ENCODE data around the gene SRA1.

The SRA1 gene

GRCh38 chr5:140570058-140570457 lies 12.8 kb upstream of the SRA1 start:
- DNase-seq (ENCODE audit: low read depth) = no peak

- no peak for DNase-seq (ENCODE audit: low read depth)
Measured at GRCh38 chr5:140569197-140569596, 11.9 kb upstream of the SRA1 start.

- DNase-seq (ENCODE audit: low read depth) = no peak
Measured at GRCh38 chr5:140568443-140569063, 11.3 kb upstream of the SRA1 start.

- no peak for DNase-seq (ENCODE audit: low read depth)
Measured at GRCh38 chr5:140567871-140568270, 10.6 kb upstream of the SRA1 start.

GRCh38 chr5:140567136-140567818 lies 10.0 kb upstream of the SRA1 start:
- no peak for DNase-seq (ENCODE audit: low read depth)

- no peak for DNase-seq (ENCODE audit: low read depth)
Measured at GRCh38 chr5:140566665-140567064, 9.4 kb upstream of the SRA1 start.

GRCh38 chr5:140565780-140566095 lies 8.5 kb upstream of the SRA1 start:
- no peak for DNase-seq (ENCODE audit: low read depth)

- DNase-seq (ENCODE audit: low read depth) = no peak
Measured at GRCh38 chr5:140565024-140565779, 7.9 kb upstream of the SRA1 start.

GRCh38 chr5:140564196-140565023 lies 7.1 kb upstream of the SRA1 start, which contains the start of the genes APBB3 and SLC35A4:
Gene APBB3 (minus strand): TSS chr5:140564598. CDS start chr5:140564245, 353 bp downstream.
Gene SLC35A4 (plus strand): TSS chr5:140564828. CDS start chr5:140567170, 2,342 bp downstream.
- peak; percentile 98 for DNase-seq (ENCODE audit: low read depth)

GRCh38 chr5:140563596-140563995 lies 6.3 kb upstream of the SRA1 start:
- no peak for DNase-seq (ENCODE audit: low read depth)

GRCh38 chr5:140561753-140562523 lies 4.7 kb upstream of the SRA1 start:
- no peak for DNase-seq (ENCODE audit: low read depth)

- DNase-seq (ENCODE audit: low read depth) = no peak
Measured at GRCh38 chr5:140560227-140560626, 3.0 kb upstream of the SRA1 start.

- DNase-seq (ENCODE audit: low read depth) = no peak
Measured at GRCh38 chr5:140558542-140558941, 1.3 kb upstream of the SRA1 start.

GRCh38 chr5:140557965-140558364 lies 692 bp upstream of the SRA1 start:
- DNase-seq (ENCODE audit: low read depth) = no peak

GRCh38 chr5:140556438-140556837 lies 835 bp downstream of the SRA1 start:
- no peak for DNase-seq (ENCODE audit: low read depth)

- no peak for DNase-seq (ENCODE audit: low read depth)
Measured at GRCh38 chr5:140555747-140556312, 1.4 kb downstream of the SRA1 start.

GRCh38 chr5:140554454-140554853 lies 2.8 kb downstream of the SRA1 start:
- DNase-seq (ENCODE audit: low read depth) = no peak

- DNase-seq (ENCODE audit: low read depth) = no peak
Measured at GRCh38 chr5:140553657-140554056, 3.6 kb downstream of the SRA1 start.

GRCh38 chr5:140551872-140552271 lies 5.4 kb downstream of the SRA1 start:
- DNase-seq (ENCODE audit: low read depth) = no peak

- DNase-seq (ENCODE audit: low read depth) = no peak
Measured at GRCh38 chr5:140550147-140551079, 6.9 kb downstream of the SRA1 start.

Data from non-pigmented ciliary epithelial cell (primary cell).